CD4-positive, alpha-beta T cell (primary cell): ENCODE measurements around the gene GNAT1. TPM values are rescaled to one million over a fixed set of nuclear protein-coding genes. Genes with fewer than 3 reads are reported as not detected.

ENCODE experiments used
- ATAC-seq: fragments of 200-7000 bp; cut with Tn5 transposase; one replicate; pipeline ENCODE4 v1.10.0; 2022; ENCODE audit warnings: mild to moderate bottlenecking; ENCODE audit not compliant: poor library complexity
- CTCF ChIA-PET: fragments of 350-600 bp; sonication (Branson Sonifier 250); formaldehyde crosslinking; loops from one replicate; lab custom pipeline; 2021; ENCODE audit warnings: antibody characterized with exemption, inconsistent platforms; lab: Charles Lee
- POLR2A ChIA-PET: fragments of 350-600 bp; sonication (Branson Sonifier 250); formaldehyde crosslinking; loops from one replicate; lab custom pipeline; 2021; ENCODE audit warnings: antibody characterized with exemption, inconsistent platforms; lab: Charles Lee
- DNase-seq, 14 experiments: peaks; one replicate each; pipeline ENCODE4 v3.0.0-alpha.2; 2013 to 2020; ENCODE audit warnings: mixed read lengths in 2 of 14
- H3K27ac ChIP-seq, 2 donors: one replicate each; pipeline versions ENCODE4 v1.5.1 to v1.7.0; 2013; ENCODE audit warnings: low read length in 2 of 2, low read depth in 1 of 2, mild to moderate bottlenecking in 1 of 2
- H3K27me3 ChIP-seq, 2 experiments: 1 replicate in 1 of 2; 2 replicates in 1 of 2; pipeline versions ENCODE4 v1.6.1 to v1.7.0; 2013; ENCODE audit warnings: low read length in 2 of 2, control low read depth in 1 of 2, mild to moderate bottlenecking in 1 of 2, moderate library complexity in 1 of 2; ENCODE audit not compliant: insufficient read depth in 2 of 2, control insufficient read depth in 1 of 2
- H3K36me3 ChIP-seq: one replicate; pipeline ENCODE4 v1.6.1; 2013; ENCODE audit warnings: low read length, control low read depth; ENCODE audit not compliant: insufficient read depth
- H3K4me1 ChIP-seq: one replicate; pipeline ENCODE4 v1.6.1; 2013; ENCODE audit warnings: low read length, control low read depth; ENCODE audit not compliant: insufficient read depth
- H3K4me3 ChIP-seq: one replicate; pipeline ENCODE4 v1.5.1; 2013; ENCODE audit warnings: mild to moderate bottlenecking, low read length, moderate library complexity
- H3K9me3 ChIP-seq, 2 experiments: 1 replicate in 1 of 2; 2 replicates in 1 of 2; pipeline versions ENCODE4 v1.6.1 to v1.7.0; 2013; ENCODE audit warnings: low read length in 2 of 2, mild to moderate bottlenecking in 2 of 2, control low read depth in 1 of 2, moderate library complexity in 1 of 2; ENCODE audit not compliant: control insufficient read depth in 1 of 2, insufficient read depth in 1 of 2
- H3K27ac Mint-ChIP-seq: one replicate; pipeline ENCODE4 v1.8.0; 2020; ENCODE audit warnings: mixed read lengths
- H3K27me3 Mint-ChIP-seq: one replicate; pipeline ENCODE4 v1.8.0; 2021; ENCODE audit warnings: mixed read lengths
- H3K36me3 Mint-ChIP-seq: one replicate; pipeline ENCODE4 v1.8.0; 2021; ENCODE audit warnings: low read depth, mixed read lengths
- H3K4me1 Mint-ChIP-seq: one replicate; pipeline ENCODE4 v1.8.0; 2021; ENCODE audit warnings: low read depth, mixed read lengths
- H3K4me3 Mint-ChIP-seq: one replicate; pipeline ENCODE4 v1.8.0; 2020; ENCODE audit warnings: mild to moderate bottlenecking, mixed read lengths
- H3K9me3 Mint-ChIP-seq: one replicate; pipeline ENCODE4 v1.8.0; 2020; ENCODE audit warnings: mixed read lengths
- intact Hi-C, 2 experiments: fragments of 100-400 bp; cut with DNase I in 1 of 2; cut with micrococcal nuclease in 1 of 2; formaldehyde crosslinking; loops; one replicate each; pipeline versions ENCODE4 v1.15.1 to v1.9.0; 2023 to 2025; cut with DNase I, micrococcal nuclease
- total RNA-seq, 174 experiments: library from RNA in 2 of 174; stranded (reverse) in 2 of 174; gene quantifications; one replicate each; pipeline ENCODE4 v1.2.3 and lab custom pipeline; 2021 to 2026
- TF ChIP-seq, protein P1 (sequence below): fragments of 200-600 bp; IDR thresholded peaks from one replicate; pipeline ENCODE4 v1.8.0; 2022; ENCODE audit warnings: antibody characterized with exemption, mild to moderate bottlenecking

GNAT1 gene
- total RNA-seq, 2 experiments from 2014 or later: 0.11 to 0.28 TPM

DNA sequence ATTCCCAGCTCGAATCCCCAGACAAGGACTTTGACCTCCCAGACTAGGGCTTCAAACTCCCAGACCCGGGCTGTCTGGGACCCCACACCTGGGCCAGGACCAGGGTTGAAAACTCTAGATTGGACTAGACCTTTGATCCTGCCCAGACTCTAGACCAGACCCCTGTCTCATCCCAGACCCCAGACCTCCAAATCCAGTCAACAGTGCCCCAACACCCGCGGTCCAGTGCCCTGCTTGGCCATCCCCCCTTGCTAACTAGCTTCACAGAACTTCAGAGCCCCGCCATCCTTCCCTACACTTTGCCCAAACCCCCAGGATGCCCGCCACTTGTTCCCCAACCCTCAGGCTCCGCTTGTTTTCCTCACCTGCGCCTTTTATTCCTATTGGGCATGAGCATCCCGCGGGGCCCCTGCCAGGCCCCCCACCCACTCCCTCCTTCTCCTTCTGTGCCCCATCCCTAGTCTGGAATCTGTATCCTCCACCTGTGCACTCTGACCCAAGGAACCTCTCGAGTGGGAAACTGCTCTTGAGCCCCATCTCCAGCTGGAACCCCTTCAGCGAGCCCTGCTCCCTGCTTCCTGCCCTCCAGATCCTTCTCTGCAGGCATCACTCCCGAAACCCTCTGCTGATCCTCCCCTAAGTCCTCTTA is 45.2 kb downstream of the GNAT1 start:
- ChIA-PET CTCF (interaction anchor here (1.6 to 3.1 kb wide), 4 partner anchors 10 to 42 kb away, joined by 5 to 23 read pairs (median 16); no protein-coding TSS in a partner anchor), POLR2A (interaction anchor here (0.6 to 4.0 kb wide), 9 partner anchors 9 to 1770 kb away, joined by 3 to 60 read pairs (median 5); partner anchors contain the start of genes HYAL3, IFRD2 and NAA80)
- peak overlapping the region; percentile 94 for H3K4me3 Mint-ChIP-seq
- no peaks in the 10 kb centered on the region for H3K9me3 ChIP-seq
- H3K27ac ChIP-seq: peak overlapping the region; percentile 73 to 80
- peaks cover 41% of the 10 kb centered on the region for H3K36me3 Mint-ChIP-seq
- H3K9me3 Mint-ChIP-seq: no peaks in the 10 kb centered on the region
- DNase-seq (no peak), ATAC-seq (no peak)
- H3K4me3 ChIP-seq: peak overlapping the region; percentile 99
- intact Hi-C loops: loop anchor here (1.0 to 5.0 kb wide), 4 partner anchors 9 to 101 kb away; partner anchors contain the start of genes HYAL3 (in 1 of the 2) and NAA80 (in 1 of the 2)
- TF ChIP-seq, protein P1, sequence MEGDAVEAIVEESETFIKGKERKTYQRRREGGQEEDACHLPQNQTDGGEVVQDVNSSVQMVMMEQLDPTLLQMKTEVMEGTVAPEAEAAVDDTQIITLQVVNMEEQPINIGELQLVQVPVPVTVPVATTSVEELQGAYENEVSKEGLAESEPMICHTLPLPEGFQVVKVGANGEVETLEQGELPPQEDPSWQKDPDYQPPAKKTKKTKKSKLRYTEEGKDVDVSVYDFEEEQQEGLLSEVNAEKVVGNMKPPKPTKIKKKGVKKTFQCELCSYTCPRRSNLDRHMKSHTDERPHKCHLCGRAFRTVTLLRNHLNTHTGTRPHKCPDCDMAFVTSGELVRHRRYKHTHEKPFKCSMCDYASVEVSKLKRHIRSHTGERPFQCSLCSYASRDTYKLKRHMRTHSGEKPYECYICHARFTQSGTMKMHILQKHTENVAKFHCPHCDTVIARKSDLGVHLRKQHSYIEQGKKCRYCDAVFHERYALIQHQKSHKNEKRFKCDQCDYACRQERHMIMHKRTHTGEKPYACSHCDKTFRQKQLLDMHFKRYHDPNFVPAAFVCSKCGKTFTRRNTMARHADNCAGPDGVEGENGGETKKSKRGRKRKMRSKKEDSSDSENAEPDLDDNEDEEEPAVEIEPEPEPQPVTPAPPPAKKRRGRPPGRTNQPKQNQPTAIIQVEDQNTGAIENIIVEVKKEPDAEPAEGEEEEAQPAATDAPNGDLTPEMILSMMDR: no peak
- no peaks in the 10 kb centered on the region for H3K27me3 Mint-ChIP-seq
- H3K4me1 ChIP-seq: peaks cover 54% of the 10 kb centered on the region
- peaks cover 52% of the 10 kb centered on the region for H3K4me1 Mint-ChIP-seq
- no peaks in the 10 kb centered on the region for H3K27me3 ChIP-seq
- peak overlapping the region; percentile 92 for H3K27ac Mint-ChIP-seq
- peaks cover 20% of the 10 kb centered on the region for H3K36me3 ChIP-seq

DNA sequence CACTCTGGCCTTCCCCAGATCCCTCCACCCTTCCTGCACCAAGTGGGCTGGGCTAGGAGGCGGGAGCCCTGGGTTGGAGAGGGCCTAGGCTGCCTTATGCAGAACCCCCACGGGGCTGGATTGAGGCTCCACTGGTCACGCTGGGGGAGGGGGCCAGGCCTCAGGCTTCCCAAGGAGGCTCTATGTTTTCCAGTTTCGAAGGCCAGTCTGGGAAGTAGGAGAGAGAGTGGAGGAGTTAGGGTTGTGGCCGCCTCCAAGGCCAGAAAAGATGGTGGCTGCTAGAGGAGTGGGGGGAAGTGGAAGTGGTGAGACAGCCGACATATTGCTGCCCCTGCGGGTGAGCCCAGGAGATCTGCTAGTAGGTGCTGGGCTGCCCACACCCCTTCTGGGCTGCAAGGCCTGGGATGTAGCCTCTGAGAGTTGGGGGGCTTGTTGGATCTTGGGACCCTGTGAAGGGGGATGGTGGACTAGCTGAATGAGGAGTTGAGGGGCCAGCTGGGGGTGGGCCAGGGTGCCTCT is 45.8 kb downstream of the GNAT1 start:
- intact Hi-C loops: loop anchor here (1.0 to 5.0 kb wide), 3 partner anchors 9 to 100 kb away; partner anchors contain the start of genes HYAL3 (in 1 of the 2) and NAA80 (in 1 of the 2)
- Mint-ChIP-seq H3K4me3 (peak overlapping the region; percentile 94), H3K9me3 (no peaks in the 10 kb centered on the region), H3K27me3 (no peaks in the 10 kb centered on the region), H3K4me1 (peaks cover 57% of the 10 kb centered on the region), H3K27ac (peak overlapping the region; percentile 92), H3K36me3 (peaks cover 41% of the 10 kb centered on the region)
- Histone ChIP-seq H3K9me3 (no peaks in the 10 kb centered on the region), H3K4me3 (peak overlapping the region; percentile 99), H3K27ac (peak overlapping the region; percentile 73 to 80), H3K27me3 (no peaks in the 10 kb centered on the region), H3K4me1 (peaks cover 60% of the 10 kb centered on the region), H3K36me3 (peaks cover 26% of the 10 kb centered on the region)
- ATAC-seq (no peak), DNase-seq (peak in 7 of 14 experiments; percentile 24 to 68 (median 43))
- TF ChIP-seq, protein P1: no peak
- ChIA-PET POLR2A (interaction anchor here (0.6 to 4.0 kb wide), 7 partner anchors 9 to 1771 kb away, joined by 3 to 60 read pairs (median 7); partner anchors contain the start of genes HYAL3, IFRD2 and NAA80), CTCF (interaction anchor here (2.2 to 3.1 kb wide), 2 partner anchors 9 to 11 kb away, joined by 6 to 22 read pairs; no protein-coding TSS in a partner anchor)

DNA sequence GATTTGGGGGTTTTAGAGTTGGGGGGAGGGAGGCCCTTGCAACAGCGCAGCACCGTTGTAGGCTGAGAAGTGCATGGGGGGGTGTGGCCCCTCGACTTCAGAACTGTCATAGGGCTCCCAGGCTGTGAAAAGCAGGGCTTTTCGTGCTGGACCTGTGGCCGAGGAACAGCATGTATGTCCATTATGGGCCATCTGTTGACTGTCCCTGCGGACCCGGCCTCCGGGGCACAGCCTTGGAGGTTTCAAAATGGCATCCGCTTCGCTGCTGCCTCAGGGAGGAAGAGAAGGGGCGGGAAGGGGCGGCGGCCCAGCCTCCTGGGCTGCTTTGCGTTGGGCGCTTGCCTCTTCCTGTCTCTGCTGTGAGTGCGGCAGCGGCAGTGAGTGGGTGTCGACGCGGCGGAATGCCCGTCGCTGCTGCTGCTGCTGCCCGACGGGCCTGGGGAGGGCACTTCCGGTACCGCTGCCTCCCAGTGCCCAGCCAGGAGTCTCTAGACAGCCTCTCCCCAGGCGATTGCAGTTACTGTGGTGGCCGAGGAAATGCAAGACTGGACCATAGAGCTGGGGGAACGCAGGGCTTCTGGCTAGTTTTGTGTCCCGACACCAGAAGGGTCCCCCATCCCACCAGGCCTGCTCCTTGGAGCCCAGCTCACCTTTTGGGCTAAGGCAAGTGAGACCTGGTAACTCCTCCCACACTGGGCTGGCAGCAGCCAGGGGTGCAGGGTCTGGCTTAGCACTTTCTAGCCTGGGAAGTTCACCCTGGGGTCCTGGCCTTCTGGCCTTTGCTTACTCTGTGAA is 46.5 kb downstream of the GNAT1 start:
- H3K4me1 ChIP-seq: peaks cover 68% of the 10 kb centered on the region
- Mint-ChIP-seq H3K4me3 (peak overlapping the region; percentile 94), H3K4me1 (peaks cover 65% of the 10 kb centered on the region), H3K36me3 (peaks cover 46% of the 10 kb centered on the region), H3K27ac (peak overlapping the region; percentile 92), H3K27me3 (no peaks in the 10 kb centered on the region), H3K9me3 (no peaks in the 10 kb centered on the region)
- TF ChIP-seq, protein P1: no peak
- no peaks in the 10 kb centered on the region for H3K27me3 ChIP-seq
- peaks cover 27% of the 10 kb centered on the region for H3K36me3 ChIP-seq
- DNase-seq (peak; percentile 74 to 95 (median 84)), ATAC-seq (peak; percentile 54)
- intact Hi-C loops: loop anchor here (1.0 to 5.0 kb wide), 3 partner anchors 8 to 99 kb away; partner anchors contain the start of genes HYAL3 (in 1 of the 2) and NAA80 (in 1 of the 2)
- H3K4me3 ChIP-seq: peak overlapping the region; percentile 99
- no peaks in the 10 kb centered on the region for H3K9me3 ChIP-seq
- peak overlapping the region; percentile 73 to 80 for H3K27ac ChIP-seq
- ChIA-PET POLR2A (interaction anchor here (1.5 to 4.0 kb wide), 5 partner anchors 9 to 99 kb away, joined by 4 to 60 read pairs (median 17); partner anchors contain the start of genes HYAL3, IFRD2 and NAA80), CTCF (interaction anchor here (1.4 to 3.1 kb wide), 4 partner anchors 9 to 12 kb away, joined by 5 to 22 read pairs (median 6); no protein-coding TSS in a partner anchor)
